Smooth muscle cell (in vitro differentiated cells): Measurements from ENCODE around the gene CCK. TPM values are rescaled to one million over a fixed set of nuclear protein-coding genes. Genes with fewer than 3 reads are reported as not detected.

Experiments
- DNase-seq: peaks from one replicate; lab custom pipeline; 2025; ENCODE audit not compliant: unreplicated experiment; lab: John Stamatoyannopoulos, UW
- H2AFZ ChIP-seq: fragments of 200-600 bp; sonication (generic); 2 replicates; pipeline ENCODE4 v1.6.0; 2016; ENCODE audit warnings: antibody characterized with exemption, low read depth, mild to moderate bottlenecking
- H3F3A ChIP-seq: fragments of 200-600 bp; sonication (generic); 2 replicates; pipeline ENCODE4 v1.6.0; 2017; ENCODE audit warnings: antibody characterized with exemption, low read depth
- H3K27ac ChIP-seq: fragments of 200-600 bp; sonication (generic); 2 replicates; pipeline ENCODE4 v1.5.1; 2016; ENCODE audit warnings: low read depth, mild to moderate bottlenecking
- H3K27me3 ChIP-seq: fragments of 200-600 bp; sonication (generic); 2 replicates; pipeline ENCODE4 v1.6.1; 2016; ENCODE audit warnings: low read depth, mild to moderate bottlenecking
- H3K36me3 ChIP-seq: fragments of 200-600 bp; sonication (generic); 2 replicates; pipeline ENCODE4 v1.5.1; 2016; ENCODE audit warnings: low read depth
- H3K4me1 ChIP-seq: fragments of 200-600 bp; sonication (generic); 2 replicates; pipeline ENCODE4 v1.5.1; 2016; ENCODE audit warnings: low read depth
- H3K4me2 ChIP-seq: fragments of 200-600 bp; sonication (generic); 2 replicates; pipeline ENCODE4 v1.6.0; 2016; ENCODE audit warnings: mild to moderate bottlenecking
- H3K4me3 ChIP-seq: fragments of 200-600 bp; sonication (generic); 2 replicates; pipeline ENCODE4 v1.5.1; 2016; ENCODE audit warnings: mild to moderate bottlenecking
- H3K79me2 ChIP-seq: fragments of 200-600 bp; sonication (generic); 2 replicates; pipeline ENCODE4 v1.6.0; 2016; ENCODE audit warnings: low read depth, mild to moderate bottlenecking
- H3K9ac ChIP-seq: fragments of 200-600 bp; sonication (generic); 2 replicates; pipeline ENCODE4 v1.6.0; 2016; ENCODE audit warnings: low read depth
- H3K9me3 ChIP-seq: fragments of 200-600 bp; sonication (generic); replicated peaks from 2 replicates; pipeline ENCODE4 v1.5.1; 2016; ENCODE audit warnings: low read depth
- H4K20me1 ChIP-seq: fragments of 200-600 bp; sonication (generic); 2 replicates; pipeline ENCODE4 v1.6.0; 2016; ENCODE audit warnings: low read depth
- WGBS: methylation state at CpG from one replicate; pipeline ENCODE4 v1.1.7; 2016; ENCODE audit warnings: low lambda C conversion rate; 5-methylcytosine and 5-hydroxymethylcytosine counted together
- polyA plus RNA-seq: library from polyadenylated mRNA; unstranded; fragments of >200 nt; fragmentation: Nextera tagmentation; extraction: Ambion mirVana; gene quantifications from 2 replicates; pipeline ENCODE4 v1.2.1, GENCODE V29; 2016
- small RNA-seq: library from RNA; depleted of rRNA; stranded (forward); fragments of <200 nt; gene quantifications from one replicate; pipeline ENCODE3, GENCODE V24; 2014
- total RNA-seq: library from RNA; depleted of rRNA; stranded (reverse); fragments of >200 nt; gene quantifications from 2 replicates; pipeline ENCODE4 v1.2.3, GENCODE V29; 2014
- TF ChIP-seq, protein P1 (sequence below): fragments of 200-600 bp; sonication (generic); IDR thresholded peaks from 2 replicates; pipeline ENCODE4 v1.5.1; 2017; ENCODE audit warnings: borderline replicate concordance, mild to moderate bottlenecking, antibody characterized with exemption; ENCODE audit not compliant: insufficient read depth, poor library complexity, severe bottlenecking

The CCK gene
- total and polyA plus RNA-seq, 2 experiments from 2014 or later = not detected

GRCh38 chr3:42210726-42211125 is 55.3 kb downstream of the CCK start:
- WGBS = 98% methylated on average over 2 of the region's 2 CpGs
- no peaks in the 10 kb centered on the region for H3K4me1 ChIP-seq

GRCh38 chr3:42209917-42210316 is 56.1 kb downstream of the CCK start:
- Histone ChIP-seq H3K4me3 (no peak overlapping the region), H3K4me2 (no peak overlapping the region), H3K27me3 (no peaks in the 10 kb centered on the region), H3F3A (peaks cover 9% of the 10 kb centered on the region), H3K36me3 (peaks cover 3% of the 10 kb centered on the region), H3K4me1 (no peaks in the 10 kb centered on the region), H3K9ac (no peak overlapping the region), H4K20me1 (no peaks in the 10 kb centered on the region), H3K27ac (no peak overlapping the region), H3K9me3 (no peaks in the 10 kb centered on the region), H3K79me2 (no peaks in the 10 kb centered on the region), H2AFZ (no peak overlapping the region)
- DNase-seq = no peak
- WGBS = 97% methylated on average over 9 of the region's 12 CpGs
- TF ChIP-seq, protein P1, sequence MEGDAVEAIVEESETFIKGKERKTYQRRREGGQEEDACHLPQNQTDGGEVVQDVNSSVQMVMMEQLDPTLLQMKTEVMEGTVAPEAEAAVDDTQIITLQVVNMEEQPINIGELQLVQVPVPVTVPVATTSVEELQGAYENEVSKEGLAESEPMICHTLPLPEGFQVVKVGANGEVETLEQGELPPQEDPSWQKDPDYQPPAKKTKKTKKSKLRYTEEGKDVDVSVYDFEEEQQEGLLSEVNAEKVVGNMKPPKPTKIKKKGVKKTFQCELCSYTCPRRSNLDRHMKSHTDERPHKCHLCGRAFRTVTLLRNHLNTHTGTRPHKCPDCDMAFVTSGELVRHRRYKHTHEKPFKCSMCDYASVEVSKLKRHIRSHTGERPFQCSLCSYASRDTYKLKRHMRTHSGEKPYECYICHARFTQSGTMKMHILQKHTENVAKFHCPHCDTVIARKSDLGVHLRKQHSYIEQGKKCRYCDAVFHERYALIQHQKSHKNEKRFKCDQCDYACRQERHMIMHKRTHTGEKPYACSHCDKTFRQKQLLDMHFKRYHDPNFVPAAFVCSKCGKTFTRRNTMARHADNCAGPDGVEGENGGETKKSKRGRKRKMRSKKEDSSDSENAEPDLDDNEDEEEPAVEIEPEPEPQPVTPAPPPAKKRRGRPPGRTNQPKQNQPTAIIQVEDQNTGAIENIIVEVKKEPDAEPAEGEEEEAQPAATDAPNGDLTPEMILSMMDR = no peak

More at GRCh38 chr3:42210726-42211125, 55.3 kb downstream of the CCK start:
- Histone ChIP-seq H3K9me3 (no peaks in the 10 kb centered on the region), H3F3A (peaks cover 6% of the 10 kb centered on the region), H3K4me2 (no peak overlapping the region), H4K20me1 (no peaks in the 10 kb centered on the region), H3K36me3 (peaks cover 3% of the 10 kb centered on the region), H2AFZ (no peak overlapping the region), H3K4me3 (no peak overlapping the region), H3K27ac (peak overlapping the region; percentile 37), H3K79me2 (no peaks in the 10 kb centered on the region), H3K9ac (no peak overlapping the region), H3K27me3 (no peaks in the 10 kb centered on the region)
- no peak for DNase-seq
- TF ChIP-seq, protein P1 = no peak

Small RNAs within 50 kb of the gene (small RNA-seq; reads per million reads assigned to genes)
- 0.08 reads per million for gene RNU4-78P

Other genes with a start within 250 kb of the CCK start
- 13.7 and 16.3 TPM in 2 replicates for gene TRAK1, start 174.8 kb downstream of the CCK start, total RNA-seq
- gene TRAK1, start 174.8 kb downstream of the CCK start, polyA plus RNA-seq = 8.7 and 13.9 TPM in 2 replicates
- not detected in 2 replicates for gene LYZL4, start 144.4 kb upstream of the CCK start, total RNA-seq
- not detected in 2 replicates for gene LYZL4, start 144.4 kb upstream of the CCK start, polyA plus RNA-seq
- gene VIPR1, start 236.5 kb upstream of the CCK start, total RNA-seq = 0.22 and 1.3 TPM in 2 replicates
- 0.86 and 3.9 TPM in 2 replicates for gene VIPR1, start 236.5 kb upstream of the CCK start, polyA plus RNA-seq